CD4-positive, alpha-beta T cell treated with Interleukin-10 for 1 hour (primary cell): Measurements from ENCODE around the gene TMEM95.
A peak's percentile ranks its signal among the peaks of the same experiment; 100 is the strongest.
"Not testable (repeated sequence)": the region's sequence is repeated elsewhere in the genome, so short reads cannot be mapped to it uniquely, and the experiment has no call there.

ENCODE experiments used
- DNase-seq: peaks from one replicate; pipeline ENCODE4 v3.0.0-alpha.2; 2020

The TMEM95 gene

DNA sequence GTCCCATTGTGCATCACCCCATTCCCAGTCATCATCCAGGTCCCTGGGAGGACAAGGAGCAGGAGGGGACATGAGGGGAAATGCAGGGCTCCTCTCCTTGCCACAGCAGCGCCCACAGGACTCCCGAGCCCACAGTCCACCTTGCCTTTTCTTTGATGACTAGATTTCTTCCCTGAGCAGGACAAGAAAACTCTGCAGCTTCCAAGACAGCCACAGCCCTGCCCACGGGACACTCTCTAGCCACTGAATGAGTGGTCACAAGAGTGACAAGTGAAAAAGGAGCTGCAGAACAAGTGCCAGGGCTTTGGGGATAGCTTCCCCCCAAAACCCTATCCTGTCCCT is 30.5 kb upstream of the TMEM95 start:
- no peak for DNase-seq

DNA sequence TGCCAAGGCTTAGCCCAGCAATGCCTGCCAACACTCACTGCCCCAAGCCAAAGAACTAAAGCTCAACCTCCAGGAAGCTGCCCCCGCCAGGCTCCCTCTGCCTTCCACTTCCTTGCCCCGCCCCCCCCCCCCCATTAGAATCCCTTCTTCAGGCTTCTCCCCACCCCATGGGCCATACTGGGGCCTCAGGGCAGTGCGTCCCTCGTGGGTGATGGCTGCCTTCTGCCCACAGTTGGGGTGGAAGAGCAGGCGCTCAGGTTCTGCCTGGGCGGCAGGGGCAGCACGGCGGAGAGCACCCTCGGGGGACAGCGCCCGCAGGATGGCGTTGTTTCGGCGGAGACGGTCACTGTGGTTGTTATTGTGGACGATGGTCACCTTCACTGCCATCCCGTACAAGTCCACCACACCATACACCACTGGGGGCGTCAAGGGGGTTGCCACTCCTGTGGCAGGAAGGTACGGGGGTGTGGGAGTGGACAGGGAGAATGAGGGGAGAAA is 29.9 kb upstream of the TMEM95 start:
- DNase-seq, result no peak

DNA sequence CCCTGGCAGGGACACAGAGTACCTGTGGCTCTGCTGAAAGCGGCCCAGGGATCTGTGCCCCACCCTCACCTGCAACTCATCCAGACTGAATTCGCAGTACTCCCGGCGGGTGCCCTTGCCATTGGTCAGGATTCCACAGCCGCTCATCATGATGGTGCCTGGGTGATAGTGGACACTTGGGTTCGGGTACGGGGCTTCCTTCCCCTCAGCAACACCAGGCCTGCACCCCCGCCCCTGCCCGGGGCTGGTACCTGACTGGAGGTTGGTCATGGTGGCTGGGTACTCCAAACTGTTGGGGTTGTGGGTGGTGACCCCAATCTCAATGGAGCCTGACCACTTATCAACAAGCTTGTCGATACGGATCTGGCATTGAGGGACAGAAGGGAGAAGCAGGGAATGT is 28.8 kb upstream of the TMEM95 start:
- DNase-seq, result no peak

DNA sequence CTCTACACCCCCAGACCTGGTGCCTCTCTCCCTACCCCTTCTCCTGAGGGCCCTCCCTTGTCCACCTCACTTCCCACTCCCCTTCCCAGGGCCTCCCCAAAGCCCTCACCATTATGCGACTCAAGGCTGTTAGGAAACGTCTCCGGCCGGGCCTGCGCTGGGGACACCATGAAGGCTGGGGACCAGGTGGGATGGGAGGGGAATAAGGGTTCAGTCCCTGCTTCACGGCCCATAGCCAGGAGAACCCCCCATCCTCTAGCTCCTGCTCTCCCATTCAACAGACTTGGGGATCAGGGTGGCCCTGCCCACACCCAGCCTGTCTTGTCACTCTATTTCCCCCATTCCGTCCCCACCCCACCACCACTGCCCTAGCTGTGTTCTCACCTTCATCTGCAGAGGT is 27.9 kb upstream of the TMEM95 start:
- DNase-seq, result no peak

DNA sequence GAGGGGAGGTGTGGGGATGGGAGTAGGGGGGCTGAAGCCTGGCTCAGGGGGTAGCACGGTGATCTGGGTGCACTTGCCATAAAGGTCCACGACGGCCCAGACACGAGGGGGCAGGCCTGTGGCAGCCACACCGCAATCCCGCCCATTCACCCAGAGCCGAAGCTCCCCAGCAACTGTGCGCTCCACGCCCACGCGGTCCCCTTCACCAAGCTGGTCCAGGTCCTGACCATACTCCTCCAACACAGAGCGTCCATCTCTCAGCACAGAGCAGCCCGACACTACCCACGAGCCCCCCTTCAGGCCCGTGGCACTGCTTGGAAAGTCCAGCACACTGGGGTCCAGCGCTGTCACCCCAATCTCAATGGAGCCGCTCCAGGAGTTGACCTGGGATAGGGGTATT is 27.5 kb upstream of the TMEM95 start:
- no peak for DNase-seq

DNA sequence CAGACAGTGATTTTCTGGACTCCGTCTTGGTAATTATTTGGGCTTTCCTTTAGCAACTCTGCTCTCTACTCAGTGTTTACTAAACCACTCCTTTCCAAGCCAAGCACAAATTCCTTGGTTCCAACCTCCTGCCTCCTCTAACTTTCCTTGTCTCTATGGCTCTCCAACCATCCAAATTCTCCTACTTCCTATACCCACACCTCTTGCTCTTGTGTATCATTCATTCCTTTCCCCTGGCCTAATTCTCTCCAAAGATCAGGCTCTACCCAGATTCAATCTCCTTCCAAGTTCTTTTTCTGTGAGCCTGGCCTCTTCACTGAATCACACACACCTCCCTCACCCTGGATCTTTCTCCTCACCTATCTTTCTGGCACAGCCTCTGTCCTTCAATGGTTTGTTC is 26.9 kb upstream of the TMEM95 start:
- DNase-seq, result no peak

DNA sequence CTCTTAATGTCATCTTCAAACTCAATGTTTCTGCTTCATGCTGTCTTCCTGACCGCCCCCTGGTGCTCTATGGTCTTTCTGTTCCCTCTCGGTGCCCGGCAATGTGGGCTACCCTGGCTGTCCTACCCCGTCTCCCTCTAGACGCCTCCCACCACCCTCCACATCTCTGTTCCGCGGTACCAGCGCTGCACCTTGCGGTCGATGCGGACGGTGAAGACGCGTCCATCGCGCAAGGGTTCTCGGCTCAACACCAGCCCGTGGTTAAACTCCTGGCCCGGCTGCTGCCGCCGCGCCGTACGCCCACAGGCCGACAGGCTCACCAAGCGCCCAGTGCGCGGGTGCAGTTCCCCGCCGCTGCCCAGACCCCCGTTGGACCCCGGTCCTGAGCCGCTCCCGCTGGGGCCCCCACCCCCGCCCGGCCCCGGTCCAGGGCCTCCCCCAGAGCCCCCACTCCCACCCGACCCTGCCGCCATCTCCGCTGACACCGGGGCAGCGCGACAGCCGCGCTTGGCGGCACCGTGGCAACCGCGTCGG is 26.0 kb upstream of the TMEM95 start, which contains the start of gene NEURL4:
NEURL4 (minus strand) TSS at position 496 of the 534 bp plus-strand sequence; CDS start at position 473, 23 bp downstream.
- peak; percentile 39 for DNase-seq

DNA sequence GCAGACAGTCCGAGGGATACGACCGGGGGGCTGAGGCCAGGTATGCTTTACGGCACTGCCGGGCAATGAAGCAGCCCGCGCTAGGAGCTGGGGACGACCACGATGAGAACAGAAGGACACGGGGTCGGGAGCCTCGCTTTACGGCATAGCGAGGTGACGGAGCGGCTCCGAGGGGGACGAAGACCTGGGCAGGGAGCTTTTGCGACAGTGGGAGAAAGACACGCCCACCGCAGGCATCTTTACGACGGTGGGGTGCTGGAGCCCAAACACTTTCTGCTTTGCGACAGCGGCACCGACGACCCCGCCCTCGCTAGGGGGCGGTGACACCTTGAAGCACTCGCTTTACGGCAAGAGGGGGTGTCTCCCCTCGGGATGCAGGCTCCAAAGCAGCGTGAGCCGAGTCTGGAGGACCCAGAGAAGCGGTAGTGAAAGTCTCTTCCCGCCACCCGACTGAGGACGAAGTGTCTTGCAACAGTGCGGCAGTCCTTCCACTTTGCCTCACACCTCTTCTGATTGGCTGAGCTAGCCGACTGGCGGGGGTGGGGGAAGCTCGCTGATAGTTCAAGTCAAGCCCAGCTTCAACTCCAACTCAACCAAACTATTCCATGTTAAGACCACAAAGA is 25.5 kb upstream of the TMEM95 start:
- peak; percentile 98 for DNase-seq

DNA sequence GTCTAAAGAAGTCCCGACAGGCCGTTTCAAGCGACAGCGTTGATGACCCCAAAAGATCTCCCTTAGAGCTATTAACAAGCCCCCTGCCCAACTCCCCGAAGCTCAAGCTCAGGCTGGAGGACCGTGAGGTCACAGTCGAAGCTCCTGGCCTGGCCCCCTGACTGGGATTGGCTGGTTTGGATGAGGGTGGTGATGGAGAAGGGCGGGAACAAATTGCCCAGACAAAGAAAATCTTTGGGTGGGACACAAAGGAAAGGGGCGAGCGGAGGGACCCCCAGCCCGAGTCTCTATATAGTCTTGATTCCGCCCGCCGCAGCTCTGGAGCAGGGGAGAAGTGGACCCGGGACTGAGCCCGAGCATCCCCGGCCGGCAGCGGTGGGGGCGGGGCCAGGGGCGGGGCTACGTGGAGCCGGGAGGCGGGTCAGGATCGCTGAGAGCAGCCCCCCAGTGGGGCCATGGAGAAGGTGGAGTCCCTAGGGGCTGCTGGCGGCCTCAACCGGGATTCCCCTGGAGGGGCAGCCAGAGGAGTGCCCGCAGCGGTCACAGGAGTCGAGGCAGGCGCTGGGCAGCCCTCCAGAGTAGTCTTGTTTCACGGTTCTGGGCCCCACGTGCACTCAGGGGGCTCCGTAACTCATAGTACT is 24.8 kb upstream of the TMEM95 start:
- peak; percentile 85 for DNase-seq

DNA sequence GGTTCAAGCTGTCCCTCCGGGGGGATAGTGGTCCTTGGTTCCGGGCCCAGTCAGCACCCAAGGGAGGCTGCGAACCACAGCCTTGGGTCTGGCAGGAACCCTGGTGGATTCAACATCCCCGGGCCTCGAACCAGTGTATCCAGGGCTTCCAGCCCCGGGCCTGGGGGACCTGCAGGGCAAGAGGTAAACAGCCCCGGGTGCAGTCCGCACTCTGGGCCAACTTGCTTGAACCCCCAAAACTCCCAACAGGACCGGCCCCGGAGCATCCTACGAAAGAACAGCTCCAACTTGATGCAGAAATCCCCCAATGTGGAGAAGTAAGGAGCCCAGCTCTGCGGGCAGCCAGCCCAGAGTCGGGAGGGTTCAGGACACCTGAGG is 24.3 kb upstream of the TMEM95 start:
- no peak for DNase-seq

DNA sequence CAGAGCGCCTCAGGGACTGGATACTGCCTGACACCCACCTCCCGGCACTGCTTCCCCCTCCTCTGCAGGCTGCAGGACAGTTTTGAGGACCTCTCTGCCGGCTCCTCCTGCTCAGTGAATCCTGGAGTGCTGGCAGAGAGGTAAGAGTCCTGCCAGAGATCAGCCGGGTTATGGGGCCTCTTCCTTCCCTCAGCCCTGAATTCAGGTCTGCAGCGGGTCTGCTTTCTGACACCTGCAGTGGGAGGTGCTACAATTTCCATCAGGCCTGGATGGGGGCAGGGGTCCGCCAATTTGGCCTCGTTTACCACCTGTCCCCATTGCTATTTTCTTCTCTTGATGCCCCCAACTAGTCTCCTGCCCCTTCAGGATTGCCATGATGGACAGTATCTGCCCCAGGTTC is 22.8 kb upstream of the TMEM95 start:
- no peak for DNase-seq

DNA sequence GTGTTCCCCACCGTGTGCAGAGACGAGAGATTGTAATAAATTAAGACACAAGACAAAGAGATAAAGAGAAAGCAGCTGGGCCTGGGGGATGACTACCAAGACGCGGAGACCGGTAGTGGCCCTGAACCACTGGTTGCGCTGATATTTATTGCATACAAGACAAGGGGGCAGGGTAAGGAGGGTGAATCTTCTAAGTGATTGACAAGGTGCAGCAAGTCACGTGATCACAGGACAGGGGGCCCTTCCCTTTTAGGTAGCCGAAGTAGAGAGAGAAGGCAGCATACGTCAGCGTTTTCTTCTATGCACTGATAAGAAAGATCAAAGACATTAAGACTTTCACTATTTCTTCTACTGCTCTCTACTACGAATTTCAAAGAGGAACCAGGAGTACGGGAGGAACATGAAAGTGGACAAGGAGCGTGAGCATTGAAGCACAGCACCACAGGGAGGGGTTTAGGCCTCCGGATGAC is 22.3 kb upstream of the TMEM95 start:
- DNase-seq, result peak; percentile 67

DNA sequence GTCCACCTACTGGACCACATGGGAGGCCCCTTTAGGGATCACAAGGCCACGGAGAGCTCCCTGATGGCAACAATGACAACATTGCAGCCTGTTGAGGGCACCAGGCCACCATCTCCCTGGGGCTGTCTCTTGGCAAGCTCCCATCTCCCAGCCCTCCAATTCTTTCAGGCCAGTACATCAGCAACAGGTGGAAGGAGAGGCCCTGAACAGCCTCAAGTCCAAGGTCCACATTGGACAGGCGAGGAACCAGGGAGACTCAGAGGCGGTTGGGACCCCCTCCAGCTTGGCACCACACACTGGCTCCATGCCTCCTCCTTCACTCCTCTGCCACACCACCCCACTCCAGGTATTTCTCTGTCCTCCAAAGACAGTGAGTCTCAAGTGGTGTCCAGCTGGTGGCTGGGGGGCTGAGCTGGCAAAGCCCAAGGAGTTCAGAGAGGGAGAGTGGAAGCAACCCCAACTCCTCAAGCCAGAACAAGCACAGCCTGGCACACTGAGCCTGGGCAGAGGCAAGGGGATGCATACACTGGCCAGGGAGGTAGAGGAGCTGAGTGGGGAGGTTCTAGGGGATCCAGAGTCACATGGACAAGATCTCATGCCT is 19.9 kb upstream of the TMEM95 start:
- no peak for DNase-seq

DNA sequence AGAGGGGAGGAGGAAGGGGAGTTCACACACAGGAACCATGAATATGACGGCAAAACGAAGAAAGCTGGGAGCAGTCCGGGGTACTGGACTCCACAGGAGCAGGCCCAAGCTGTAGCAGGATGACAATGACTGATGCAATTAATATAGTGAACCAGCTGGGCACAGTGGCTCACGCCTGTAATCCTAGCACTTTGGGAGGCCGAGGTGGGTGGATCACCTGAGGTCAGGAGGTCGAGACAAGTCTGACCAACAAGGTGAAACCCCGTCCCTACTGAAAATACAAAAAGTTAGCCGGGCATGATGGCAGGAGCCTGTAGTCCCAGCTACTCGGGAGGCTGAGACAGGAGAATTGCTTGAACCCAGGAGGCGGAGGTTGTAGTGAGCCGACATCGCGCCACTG is 19.2 kb upstream of the TMEM95 start:
- DNase-seq, result not testable (repeated sequence)

DNA sequence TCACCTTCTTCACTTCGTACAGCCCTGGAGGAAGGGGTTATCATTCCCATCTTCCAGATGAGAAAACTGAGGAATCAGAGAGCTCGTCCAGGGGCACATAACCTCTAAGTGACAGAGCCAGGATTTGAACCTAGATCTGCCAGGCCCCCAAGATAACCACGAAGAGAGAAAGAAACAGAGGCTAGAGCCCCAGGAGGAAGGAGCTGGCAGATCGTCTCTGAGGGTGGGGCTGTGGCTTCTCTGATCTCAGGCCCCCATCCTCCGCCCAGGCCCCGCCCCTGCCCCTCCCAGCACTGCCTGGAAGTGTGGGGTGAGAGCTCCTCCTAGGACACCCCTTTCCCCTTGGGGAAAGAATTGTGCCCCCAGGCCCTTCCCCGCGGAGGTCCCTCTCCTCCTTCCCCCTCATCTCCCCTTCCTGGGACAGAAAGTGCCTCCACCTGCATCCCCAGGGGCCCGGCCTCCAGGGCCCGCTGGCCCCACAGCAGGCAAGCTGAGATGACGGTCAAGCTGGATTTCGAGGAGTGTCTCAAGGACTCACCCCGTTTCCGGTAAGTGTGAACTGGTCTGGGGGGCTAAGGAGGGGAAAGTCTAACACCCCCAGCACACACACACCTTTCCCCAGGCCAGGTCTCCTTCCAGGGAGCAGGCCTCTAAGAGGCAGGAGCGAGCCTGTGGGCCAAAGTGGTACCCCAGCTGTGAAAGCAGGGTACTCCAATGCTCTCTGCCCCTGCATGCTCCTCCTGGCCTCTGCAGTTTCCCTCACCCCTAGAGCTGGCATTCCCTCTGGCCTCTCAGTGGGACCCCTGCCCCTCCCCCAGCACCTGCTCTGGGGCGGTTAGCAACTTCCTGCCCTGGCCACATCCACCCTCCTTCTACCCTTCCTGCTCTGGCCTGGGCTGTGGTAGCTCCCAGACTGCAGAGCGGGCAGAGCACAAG is 18.4 kb upstream of the TMEM95 start, which contains the start of gene ACAP1:
ACAP1 (plus strand) TSS at position 290 of the 936 bp plus-strand sequence; CDS start at position 496, 206 bp downstream.
- DNase-seq, result peak; percentile 89

DNA sequence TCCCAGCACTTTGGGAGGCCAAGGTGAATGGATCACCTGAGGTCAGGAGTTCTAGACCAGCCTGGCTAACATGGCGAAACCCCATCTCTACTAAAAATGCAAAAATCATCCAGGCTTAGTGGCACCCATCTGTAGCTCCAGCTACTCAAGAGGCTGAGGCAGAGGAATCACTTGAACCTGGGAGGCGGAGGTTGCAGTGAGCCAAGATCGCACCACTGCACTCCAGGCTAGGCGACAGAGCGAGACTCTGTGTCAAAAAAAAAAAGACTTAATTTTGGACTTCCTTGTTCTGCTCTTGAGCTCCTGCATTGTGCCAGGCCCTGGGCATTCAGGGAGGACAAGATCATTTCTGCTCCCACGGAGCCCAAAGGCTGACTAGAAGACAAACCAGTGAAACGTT is 17.4 kb upstream of the TMEM95 start:
- not testable (repeated sequence) for DNase-seq

DNA sequence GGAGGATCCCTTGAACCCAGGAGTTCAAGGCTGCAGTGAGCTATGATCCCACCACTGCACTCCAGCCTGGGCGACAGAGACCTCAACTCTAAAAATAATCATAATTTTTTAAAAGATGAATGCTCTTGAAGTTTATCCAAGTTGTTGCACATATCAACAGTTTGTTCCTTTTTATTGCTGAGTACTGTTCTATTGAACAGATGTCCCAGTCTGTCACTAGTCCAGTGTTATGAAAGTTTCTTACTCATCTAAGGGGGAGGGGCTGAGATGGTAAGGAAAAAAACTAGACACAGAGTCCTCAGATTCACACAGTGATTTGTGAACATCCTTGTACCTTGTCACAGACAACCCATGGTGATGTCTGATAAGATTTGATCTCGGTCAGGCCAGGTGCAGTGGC is 14.8 kb upstream of the TMEM95 start:
- DNase-seq, result no peak

DNA sequence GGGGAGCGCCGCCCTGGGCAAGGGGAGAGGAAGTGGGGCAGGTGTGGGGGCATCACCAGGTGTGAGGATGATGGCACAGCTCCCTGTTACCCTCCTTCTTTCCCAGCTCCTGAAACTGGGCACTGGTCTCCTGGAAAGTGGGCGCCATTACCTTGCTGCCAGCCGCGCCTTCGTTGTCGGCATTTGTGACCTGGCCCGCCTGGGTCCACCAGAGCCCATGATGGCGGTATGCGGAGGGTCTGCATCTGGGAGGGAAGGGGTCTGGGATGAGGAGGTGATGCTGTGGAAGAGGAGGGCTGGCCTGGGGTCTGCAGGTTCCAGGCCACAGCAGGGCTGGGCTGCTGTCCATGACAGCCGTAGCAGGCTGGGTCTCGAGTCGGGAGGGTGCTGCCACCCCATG is 13.1 kb upstream of the TMEM95 start:
- no peak for DNase-seq

DNA sequence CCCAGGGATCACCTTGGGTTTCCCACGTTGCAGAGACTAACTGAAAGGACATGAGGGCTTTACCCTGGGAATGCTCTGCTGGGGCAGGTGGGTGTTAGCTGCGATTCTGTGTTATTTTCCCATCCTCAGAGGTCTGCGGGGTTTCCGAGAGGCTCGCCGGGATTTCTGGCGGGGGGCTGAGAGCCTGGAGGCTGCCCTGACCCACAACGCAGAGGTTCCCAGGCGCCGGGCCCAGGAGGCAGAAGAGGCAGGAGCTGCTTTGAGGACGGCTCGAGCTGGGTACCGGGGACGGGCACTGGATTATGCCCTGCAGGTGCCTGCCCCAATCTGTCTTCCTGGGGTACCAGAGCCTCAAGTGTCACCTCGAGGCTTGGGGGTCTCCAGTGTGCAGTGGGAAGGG is 11.7 kb upstream of the TMEM95 start:
- no peak for DNase-seq

DNA sequence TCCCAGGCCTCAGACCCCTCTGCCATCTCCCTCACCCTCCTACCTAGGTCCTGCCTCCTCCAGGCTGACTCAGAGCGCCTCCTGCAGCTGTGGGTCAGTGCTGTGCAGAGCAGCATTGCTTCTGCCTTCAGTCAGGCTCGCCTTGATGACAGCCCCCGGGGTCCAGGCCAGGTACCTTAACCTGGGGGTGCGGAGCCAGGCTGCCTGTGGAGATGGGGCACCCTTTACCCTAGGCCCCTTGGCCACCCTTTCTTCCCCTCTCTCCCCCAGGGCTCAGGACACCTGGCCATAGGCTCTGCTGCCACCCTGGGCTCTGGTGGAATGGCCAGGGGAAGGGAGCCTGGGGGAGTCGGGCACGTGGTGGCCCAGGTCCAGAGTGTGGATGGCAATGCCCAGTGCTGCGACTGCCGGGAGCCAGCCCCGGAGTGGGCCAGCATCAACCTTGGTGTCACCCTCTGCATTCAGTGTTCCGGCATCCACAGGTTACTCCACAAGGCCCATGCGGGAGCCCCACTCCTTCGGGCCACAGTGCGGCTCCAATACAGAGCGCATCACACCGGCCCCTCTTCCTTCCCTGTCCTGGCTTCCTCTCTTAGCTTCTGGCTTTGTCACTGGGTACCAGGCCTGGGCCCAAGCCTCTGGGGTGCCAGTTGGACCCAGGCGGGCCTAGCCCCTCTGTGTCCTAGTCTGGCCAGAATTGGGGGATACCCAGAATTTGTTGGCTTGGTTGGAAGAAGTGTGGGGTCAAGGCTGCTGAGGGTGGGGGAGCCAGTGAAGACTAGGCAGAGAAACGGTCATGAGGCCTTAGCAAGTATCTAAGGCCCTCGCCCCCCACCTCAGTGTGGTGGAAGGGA is 8.0 kb upstream of the TMEM95 start:
- DNase-seq, result no peak

DNA sequence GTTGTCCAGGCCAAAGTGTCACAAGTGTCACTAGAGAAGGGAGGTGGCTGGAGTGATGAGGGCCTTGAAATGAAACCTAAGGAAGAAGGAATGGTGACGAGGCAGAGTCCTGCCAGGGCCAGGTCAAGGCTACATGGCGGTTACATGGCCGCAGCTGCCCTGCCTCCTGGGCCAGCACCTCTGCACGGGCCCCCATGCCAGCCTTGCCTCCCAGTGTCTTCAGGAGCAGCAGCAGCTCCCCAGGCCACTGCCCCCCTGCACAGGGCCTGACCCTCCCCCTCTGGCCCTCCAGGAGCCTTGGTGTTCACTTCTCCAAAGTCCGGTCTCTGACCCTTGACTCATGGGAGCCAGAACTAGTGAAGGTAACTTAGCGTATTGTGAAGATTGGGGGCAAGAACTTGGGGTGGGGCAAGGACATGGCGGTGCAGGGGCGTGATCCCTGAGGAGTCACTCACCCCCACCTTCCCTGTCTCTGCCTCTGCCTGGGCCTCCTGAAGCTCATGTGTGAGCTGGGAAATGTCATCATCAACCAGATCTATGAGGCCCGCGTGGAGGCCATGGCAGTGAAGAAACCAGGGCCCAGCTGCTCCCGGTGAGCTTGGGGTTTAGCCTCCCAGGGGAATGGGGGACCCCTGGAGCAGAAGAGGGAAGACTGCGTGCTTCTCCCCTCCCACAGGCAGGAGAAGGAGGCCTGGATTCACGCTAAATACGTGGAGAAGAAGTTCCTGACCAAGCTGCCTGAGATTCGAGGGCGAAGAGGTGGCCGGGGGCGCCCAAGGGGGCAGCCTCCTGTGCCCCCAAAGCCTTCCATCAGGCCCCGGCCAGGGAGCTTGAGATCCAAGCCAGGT is 7.1 kb upstream of the TMEM95 start:
- DNase-seq, result no peak
